Measurements from ENCODE around the gene SHLD1.
"Not testable (repeated sequence)": the region's sequence is repeated elsewhere in the genome, so short reads cannot be mapped to it uniquely, and the experiment has no call there.

The SHLD1 gene

DNA sequence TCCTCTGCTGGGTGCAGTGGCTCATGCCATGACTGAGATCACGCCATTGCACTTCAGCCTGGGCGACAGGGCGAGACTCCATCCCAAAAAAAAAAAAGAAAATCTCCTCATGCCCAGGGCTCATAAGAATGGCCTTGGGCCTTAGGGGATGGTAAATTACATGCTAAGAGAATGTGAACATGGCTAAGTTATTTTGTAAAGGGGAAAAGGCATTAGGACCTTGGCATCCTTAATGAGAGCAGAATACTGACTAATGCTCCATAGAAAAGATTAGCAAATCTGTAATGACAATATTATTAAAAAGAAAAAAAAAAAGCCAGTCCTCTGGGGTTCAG is 12.6 kb upstream of the SHLD1 start:
- Histone ChIP-seq H3K4me3 (ENCODE audit: low read length) (no peak overlapping the region), H3K27ac (ENCODE audit: low read length) (no peak overlapping the region), H2AFZ (ENCODE audit: low read length) (no peak overlapping the region), H3K27me3 (replicated peaks; ENCODE audit: insufficient read depth, low read length) (no peaks in the 10 kb centered on the region), H3K9ac (ENCODE audit: low read length) (no peak overlapping the region), H4K20me1 (ENCODE audit: insufficient read depth, low read length) (no peaks in the 10 kb centered on the region), H3K36me3 (replicated peaks; ENCODE audit: insufficient read depth, low read length) (no peaks in the 10 kb centered on the region), H3K4me2 (ENCODE audit: low read depth, low read length) (no peak overlapping the region), H3K9me3 (replicated peaks; ENCODE audit: insufficient read depth, low read length) (no peaks in the 10 kb centered on the region), H3F3A (ENCODE audit: insufficient read depth, low read length) (no peaks in the 10 kb centered on the region), H3K9me2 (replicated peaks; ENCODE audit: insufficient read depth, low read length) (no peaks in the 10 kb centered on the region), H3K79me2 (ENCODE audit: low read length) (no peaks in the 10 kb centered on the region), H3K4me1 (ENCODE audit: low read length) (no peaks in the 10 kb centered on the region)
- TF ChIP-seq, protein P1, sequence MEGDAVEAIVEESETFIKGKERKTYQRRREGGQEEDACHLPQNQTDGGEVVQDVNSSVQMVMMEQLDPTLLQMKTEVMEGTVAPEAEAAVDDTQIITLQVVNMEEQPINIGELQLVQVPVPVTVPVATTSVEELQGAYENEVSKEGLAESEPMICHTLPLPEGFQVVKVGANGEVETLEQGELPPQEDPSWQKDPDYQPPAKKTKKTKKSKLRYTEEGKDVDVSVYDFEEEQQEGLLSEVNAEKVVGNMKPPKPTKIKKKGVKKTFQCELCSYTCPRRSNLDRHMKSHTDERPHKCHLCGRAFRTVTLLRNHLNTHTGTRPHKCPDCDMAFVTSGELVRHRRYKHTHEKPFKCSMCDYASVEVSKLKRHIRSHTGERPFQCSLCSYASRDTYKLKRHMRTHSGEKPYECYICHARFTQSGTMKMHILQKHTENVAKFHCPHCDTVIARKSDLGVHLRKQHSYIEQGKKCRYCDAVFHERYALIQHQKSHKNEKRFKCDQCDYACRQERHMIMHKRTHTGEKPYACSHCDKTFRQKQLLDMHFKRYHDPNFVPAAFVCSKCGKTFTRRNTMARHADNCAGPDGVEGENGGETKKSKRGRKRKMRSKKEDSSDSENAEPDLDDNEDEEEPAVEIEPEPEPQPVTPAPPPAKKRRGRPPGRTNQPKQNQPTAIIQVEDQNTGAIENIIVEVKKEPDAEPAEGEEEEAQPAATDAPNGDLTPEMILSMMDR (IDR thresholded peaks at IDR 0.05; ENCODE audit: low read length) = no peak
- no peak for TF ChIP-seq EZH2phosphoT487 (IDR thresholded peaks at IDR 0.05; ENCODE audit: low read length)
- TF ChIP-seq EZH2 (optimal IDR thresholded peaks at IDR 0.05; ENCODE audit: low read depth, low read length) = no peak
- DNase-seq = no peak

GRCh38 chr20:5737966-5738365 is 12.2 kb upstream of the SHLD1 start:
- Histone ChIP-seq H3K4me2 (ENCODE audit: low read depth, low read length) (no peak overlapping the region), H3K27ac (ENCODE audit: low read length) (no peak overlapping the region)

GRCh38 chr20:5740643-5741042 is 9.6 kb upstream of the SHLD1 start:
- H3K36me3 ChIP-seq (replicated peaks; ENCODE audit: insufficient read depth, low read length); H2AFZ ChIP-seq (ENCODE audit: low read length); H3K9ac ChIP-seq (ENCODE audit: low read length); H3K4me1 ChIP-seq (ENCODE audit: low read length); H3K27me3 ChIP-seq (replicated peaks; ENCODE audit: insufficient read depth, low read length); H3K27ac ChIP-seq (ENCODE audit: low read length); H3K9me3 ChIP-seq (replicated peaks; ENCODE audit: insufficient read depth, low read length); H4K20me1 ChIP-seq (ENCODE audit: insufficient read depth, low read length); H3K79me2 ChIP-seq (ENCODE audit: low read length); H3K4me2 ChIP-seq (ENCODE audit: low read depth, low read length); DNase-seq; H3K9me2 ChIP-seq (replicated peaks; ENCODE audit: insufficient read depth, low read length); H3K4me3 ChIP-seq (ENCODE audit: low read length); H3F3A ChIP-seq (ENCODE audit: insufficient read depth, low read length): not testable (repeated sequence)

More at GRCh38 chr20:5737966-5738365, 12.2 kb upstream of the SHLD1 start:
- no peak for DNase-seq
- TF ChIP-seq EZH2phosphoT487 (IDR thresholded peaks at IDR 0.05; ENCODE audit: low read length) = no peak
- TF ChIP-seq, protein P1 (IDR thresholded peaks at IDR 0.05; ENCODE audit: low read length) = no peak
- no peak for TF ChIP-seq EZH2 (optimal IDR thresholded peaks at IDR 0.05; ENCODE audit: low read depth, low read length)
- no peaks in the 10 kb centered on the region for H3K9me3 ChIP-seq (replicated peaks; ENCODE audit: insufficient read depth, low read length)
- no peaks in the 10 kb centered on the region for H3K79me2 ChIP-seq (ENCODE audit: low read length)
- no peak overlapping the region for H3K9ac ChIP-seq (ENCODE audit: low read length)
- no peaks in the 10 kb centered on the region for H3K9me2 ChIP-seq (replicated peaks; ENCODE audit: insufficient read depth, low read length)
- no peak overlapping the region for H2AFZ ChIP-seq (ENCODE audit: low read length)
- no peaks in the 10 kb centered on the region for H3F3A ChIP-seq (ENCODE audit: insufficient read depth, low read length)
- H3K27me3 ChIP-seq (replicated peaks; ENCODE audit: insufficient read depth, low read length) = no peaks in the 10 kb centered on the region
- H3K36me3 ChIP-seq (replicated peaks; ENCODE audit: insufficient read depth, low read length) = no peaks in the 10 kb centered on the region
- no peaks in the 10 kb centered on the region for H4K20me1 ChIP-seq (ENCODE audit: insufficient read depth, low read length)
- H3K4me3 ChIP-seq (ENCODE audit: low read length) = no peak overlapping the region
- H3K4me1 ChIP-seq (ENCODE audit: low read length) = no peaks in the 10 kb centered on the region

- Histone ChIP-seq H3K9me2 (replicated peaks; ENCODE audit: insufficient read depth, low read length) (no peaks in the 10 kb centered on the region), H3F3A (ENCODE audit: insufficient read depth, low read length) (no peaks in the 10 kb centered on the region), H3K4me3 (ENCODE audit: low read length) (no peak overlapping the region), H3K79me2 (ENCODE audit: low read length) (no peaks in the 10 kb centered on the region), H3K36me3 (replicated peaks; ENCODE audit: insufficient read depth, low read length) (no peaks in the 10 kb centered on the region), H4K20me1 (ENCODE audit: insufficient read depth, low read length) (no peaks in the 10 kb centered on the region), H3K27ac (ENCODE audit: low read length) (no peak overlapping the region), H3K4me2 (ENCODE audit: low read depth, low read length) (no peak overlapping the region), H3K9ac (ENCODE audit: low read length) (no peak overlapping the region), H3K9me3 (replicated peaks; ENCODE audit: insufficient read depth, low read length) (no peaks in the 10 kb centered on the region), H2AFZ (ENCODE audit: low read length) (no peak overlapping the region), H3K4me1 (ENCODE audit: low read length) (no peaks in the 10 kb centered on the region), H3K27me3 (replicated peaks; ENCODE audit: insufficient read depth, low read length) (no peaks in the 10 kb centered on the region)
- TF ChIP-seq EZH2phosphoT487 (IDR thresholded peaks at IDR 0.05; ENCODE audit: low read length) (no peak), EZH2 (optimal IDR thresholded peaks at IDR 0.05; ENCODE audit: low read depth, low read length) (no peak)
- TF ChIP-seq, protein P1 (IDR thresholded peaks at IDR 0.05; ENCODE audit: low read length) = no peak
- DNase-seq = no peak
Measured at GRCh38 chr20:5741089-5741488, 9.1 kb upstream of the SHLD1 start.

All from MM.1S (cell line).